ENCODE measurements around the gene MUS81.
A peak's percentile ranks its signal among the peaks of the same experiment; 100 is the strongest.

MUS81 gene

DNA sequence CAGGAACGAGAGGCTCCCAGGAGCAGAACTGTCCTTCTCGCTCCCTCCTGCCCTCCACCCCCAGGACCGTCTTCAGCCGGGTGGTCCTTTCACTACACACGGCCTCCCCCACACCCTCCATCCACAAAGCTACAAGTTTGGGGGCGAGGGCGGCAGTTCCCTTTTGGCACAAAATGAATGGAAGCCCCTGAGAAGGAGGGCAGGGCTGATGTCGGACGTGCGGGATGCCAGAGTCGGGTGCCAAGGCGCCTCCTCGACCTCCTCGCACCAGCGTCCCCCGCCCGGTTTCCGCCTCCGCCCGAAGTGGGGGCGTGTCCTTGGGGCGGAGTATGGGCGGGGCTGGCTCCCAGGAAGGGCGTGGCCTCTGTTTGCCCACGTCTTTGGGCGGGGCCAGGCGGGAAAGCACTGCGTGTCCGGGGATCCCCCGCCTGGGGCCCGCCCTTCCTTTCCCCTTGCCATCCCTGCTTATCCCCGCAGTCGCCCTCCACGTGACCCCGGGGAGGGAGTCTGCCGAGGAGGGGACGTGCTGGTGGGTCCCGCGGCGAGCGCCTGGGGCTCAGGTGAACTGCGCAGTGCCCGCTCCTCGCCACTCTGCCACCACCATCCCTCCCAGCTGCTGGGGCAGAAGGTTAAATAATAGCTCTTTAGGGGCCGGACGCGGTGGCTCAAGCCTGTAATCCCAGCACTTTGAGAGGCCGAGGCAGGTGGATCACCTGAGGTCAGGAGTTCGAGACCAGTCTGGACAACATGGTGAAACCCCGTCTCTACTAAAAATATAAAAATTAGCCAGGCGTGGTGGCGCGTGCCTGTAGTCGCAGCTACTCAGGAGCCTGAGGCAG, 13.3 kb downstream of the MUS81 start:
- peak; percentile 97 for DNase-seq (ENCODE audit: low spot score)
- TF ChIP-seq, protein P1, sequence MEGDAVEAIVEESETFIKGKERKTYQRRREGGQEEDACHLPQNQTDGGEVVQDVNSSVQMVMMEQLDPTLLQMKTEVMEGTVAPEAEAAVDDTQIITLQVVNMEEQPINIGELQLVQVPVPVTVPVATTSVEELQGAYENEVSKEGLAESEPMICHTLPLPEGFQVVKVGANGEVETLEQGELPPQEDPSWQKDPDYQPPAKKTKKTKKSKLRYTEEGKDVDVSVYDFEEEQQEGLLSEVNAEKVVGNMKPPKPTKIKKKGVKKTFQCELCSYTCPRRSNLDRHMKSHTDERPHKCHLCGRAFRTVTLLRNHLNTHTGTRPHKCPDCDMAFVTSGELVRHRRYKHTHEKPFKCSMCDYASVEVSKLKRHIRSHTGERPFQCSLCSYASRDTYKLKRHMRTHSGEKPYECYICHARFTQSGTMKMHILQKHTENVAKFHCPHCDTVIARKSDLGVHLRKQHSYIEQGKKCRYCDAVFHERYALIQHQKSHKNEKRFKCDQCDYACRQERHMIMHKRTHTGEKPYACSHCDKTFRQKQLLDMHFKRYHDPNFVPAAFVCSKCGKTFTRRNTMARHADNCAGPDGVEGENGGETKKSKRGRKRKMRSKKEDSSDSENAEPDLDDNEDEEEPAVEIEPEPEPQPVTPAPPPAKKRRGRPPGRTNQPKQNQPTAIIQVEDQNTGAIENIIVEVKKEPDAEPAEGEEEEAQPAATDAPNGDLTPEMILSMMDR (IDR thresholded peaks at IDR 0.05; ENCODE audit: extremely low read depth, missing control alignments) = no peak

DNA sequence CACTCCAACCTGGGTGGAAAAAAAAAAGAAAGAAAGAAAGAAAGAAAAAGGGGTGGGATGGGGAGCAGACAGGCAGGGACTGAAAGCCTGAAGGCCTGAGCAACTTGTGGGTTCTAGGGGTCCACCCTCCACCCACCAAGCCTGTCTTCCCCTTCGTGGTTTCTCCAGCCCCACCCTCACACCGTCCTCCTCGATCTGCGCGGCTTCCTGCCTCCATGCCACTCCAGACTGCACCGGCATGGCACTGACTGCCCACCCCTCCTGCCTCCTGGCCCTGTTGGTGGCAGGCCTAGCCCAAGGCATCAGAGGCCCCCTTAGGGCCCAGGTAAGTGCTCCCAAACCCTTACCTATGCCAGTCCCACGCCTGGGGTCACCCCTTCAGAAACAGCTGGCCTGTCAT, 19.4 kb downstream of the MUS81 start, which contains the start of gene CTSW:
CTSW (plus strand) TSS at position 221 of the 400 bp plus-strand sequence; CDS start at position 239, 18 bp downstream.
- no peak for DNase-seq (ENCODE audit: low spot score)
- TF ChIP-seq, protein P1 (IDR thresholded peaks at IDR 0.05; ENCODE audit: extremely low read depth, missing control alignments) = no peak

DNA sequence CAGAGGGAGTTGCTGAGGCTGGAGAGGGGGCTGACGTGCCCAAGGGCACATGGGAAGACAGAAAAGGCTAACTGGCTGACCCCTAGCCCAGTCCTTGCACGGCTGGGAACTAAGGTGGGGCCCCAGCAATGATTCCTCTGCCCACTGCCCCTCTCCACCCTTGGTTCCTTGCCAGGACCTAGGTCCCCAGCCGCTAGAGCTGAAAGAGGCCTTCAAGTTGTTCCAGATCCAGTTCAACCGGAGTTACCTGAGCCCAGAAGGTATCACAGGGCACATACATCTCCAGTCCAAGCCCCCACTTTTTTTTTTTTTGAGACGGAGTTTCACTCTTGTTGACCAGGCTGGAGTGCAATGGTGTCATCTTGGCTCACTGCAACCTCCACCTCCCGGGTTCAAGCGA, 19.8 kb downstream of the MUS81 start:
- no peak for DNase-seq (ENCODE audit: low spot score)
- TF ChIP-seq, protein P1 (IDR thresholded peaks at IDR 0.05; ENCODE audit: extremely low read depth, missing control alignments) = no peak

DNA sequence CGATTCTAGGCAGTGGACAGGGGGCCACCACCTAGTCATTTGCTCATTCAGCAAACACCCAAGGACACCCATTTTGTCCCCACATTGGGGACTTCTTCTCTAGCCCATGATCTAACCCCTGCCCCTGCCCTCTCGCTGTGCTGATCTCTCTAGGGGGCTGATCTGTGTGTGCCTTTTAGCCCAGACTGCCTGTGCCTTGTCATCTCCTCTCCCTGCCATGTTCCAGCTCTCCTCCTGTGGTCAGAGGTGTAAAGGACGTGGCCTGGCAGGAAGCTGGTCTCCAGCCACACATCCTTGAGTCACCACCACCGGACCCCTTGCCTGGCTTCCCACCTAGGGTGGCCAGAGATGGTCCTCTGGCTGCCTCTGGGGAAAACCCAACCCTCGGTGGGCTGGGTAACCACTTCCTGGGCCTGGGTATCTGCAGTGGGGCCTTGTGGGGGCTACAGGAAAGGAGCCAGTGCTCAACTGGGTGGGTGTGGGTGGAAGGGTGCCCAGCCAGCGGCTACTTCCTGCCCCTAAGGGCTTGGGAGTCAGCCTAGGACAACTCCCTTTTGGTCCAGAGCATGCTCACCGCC, 20.7 kb downstream of the MUS81 start:
- TF ChIP-seq, protein P1 (IDR thresholded peaks at IDR 0.05; ENCODE audit: extremely low read depth, missing control alignments) = no peak
- DNase-seq (ENCODE audit: low spot score) = no peak

DNA sequence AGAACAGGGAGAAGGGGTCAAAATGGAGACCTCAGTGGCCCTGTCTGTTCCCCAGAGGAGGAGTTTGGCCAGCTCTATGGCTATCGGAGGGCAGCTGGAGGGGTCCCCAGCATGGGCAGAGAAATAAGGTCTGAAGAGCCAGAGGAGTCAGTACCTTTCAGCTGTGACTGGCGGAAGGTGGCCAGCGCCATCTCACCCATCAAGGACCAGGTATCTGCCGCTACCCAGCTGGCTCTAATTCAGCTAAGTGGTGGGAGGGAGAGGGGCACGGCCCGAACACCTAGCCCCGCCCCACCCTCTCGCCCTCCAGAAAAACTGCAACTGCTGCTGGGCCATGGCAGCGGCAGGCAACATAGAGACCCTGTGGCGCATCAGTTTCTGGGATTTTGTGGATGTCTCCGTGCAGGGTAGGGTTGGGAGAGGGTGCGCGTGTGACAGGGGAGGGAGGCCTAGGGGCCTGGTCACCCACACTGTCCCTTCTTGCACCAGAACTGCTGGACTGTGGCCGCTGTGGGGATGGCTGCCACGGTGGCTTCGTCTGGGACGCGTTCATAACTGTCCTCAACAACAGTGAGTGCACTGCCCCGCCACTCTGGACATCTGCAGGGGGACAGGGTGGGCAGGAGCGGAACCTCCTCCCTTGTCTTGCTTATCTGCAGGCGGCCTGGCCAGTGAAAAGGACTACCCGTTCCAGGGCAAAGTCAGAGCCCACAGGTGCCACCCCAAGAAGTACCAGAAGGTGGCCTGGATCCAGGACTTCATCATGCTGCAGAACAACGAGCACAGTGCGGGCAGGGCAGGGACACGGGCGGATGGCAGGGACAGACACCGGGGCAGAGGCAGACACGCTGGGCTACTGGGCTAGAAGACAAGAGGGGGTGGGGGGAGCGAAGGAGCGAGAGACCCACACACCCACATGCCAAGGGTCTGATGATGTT, 22.2 kb downstream of the MUS81 start:
- no peak for DNase-seq (ENCODE audit: low spot score)
- TF ChIP-seq, protein P1 (IDR thresholded peaks at IDR 0.05; ENCODE audit: extremely low read depth, missing control alignments) = no peak

DNA sequence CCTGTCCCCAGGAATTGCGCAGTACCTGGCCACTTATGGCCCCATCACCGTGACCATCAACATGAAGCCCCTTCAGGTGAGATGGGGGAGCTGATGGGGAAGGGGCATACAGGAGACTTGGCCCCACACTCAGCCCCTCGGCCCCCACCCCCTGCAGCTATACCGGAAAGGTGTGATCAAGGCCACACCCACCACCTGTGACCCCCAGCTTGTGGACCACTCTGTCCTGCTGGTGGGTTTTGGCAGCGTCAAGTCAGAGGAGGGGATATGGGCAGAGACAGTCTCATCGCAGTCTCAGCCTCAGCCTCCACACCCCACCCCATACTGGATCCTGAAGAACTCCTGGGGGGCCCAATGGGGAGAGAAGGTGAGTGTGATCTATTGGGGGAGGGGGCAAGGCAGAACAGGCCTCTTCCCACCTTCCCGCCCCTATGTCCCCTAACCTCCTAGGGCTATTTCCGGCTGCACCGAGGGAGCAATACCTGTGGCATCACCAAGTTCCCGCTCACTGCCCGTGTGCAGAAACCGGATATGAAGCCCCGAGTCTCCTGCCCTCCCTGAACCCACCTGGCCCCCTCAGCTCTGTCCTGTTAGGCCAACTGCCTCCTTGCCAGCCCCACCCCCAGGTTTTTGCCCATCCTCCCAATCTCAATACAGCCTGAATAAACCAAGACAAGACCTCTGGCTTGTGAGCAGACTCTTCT, 23.0 kb downstream of the MUS81 start:
- TF ChIP-seq, protein P1 (IDR thresholded peaks at IDR 0.05; ENCODE audit: extremely low read depth, missing control alignments) = no peak
- no peak for DNase-seq (ENCODE audit: low spot score)

Measured in GM20000 (cell line).